ENCODE results near the gene SARDH. TPM values are rescaled to one million over a fixed set of nuclear protein-coding genes. Genes with fewer than 3 reads are reported as not detected.

SARDH gene
- total RNA-seq, 1 donor from 2014 or later = 0.20 TPM

DNA sequence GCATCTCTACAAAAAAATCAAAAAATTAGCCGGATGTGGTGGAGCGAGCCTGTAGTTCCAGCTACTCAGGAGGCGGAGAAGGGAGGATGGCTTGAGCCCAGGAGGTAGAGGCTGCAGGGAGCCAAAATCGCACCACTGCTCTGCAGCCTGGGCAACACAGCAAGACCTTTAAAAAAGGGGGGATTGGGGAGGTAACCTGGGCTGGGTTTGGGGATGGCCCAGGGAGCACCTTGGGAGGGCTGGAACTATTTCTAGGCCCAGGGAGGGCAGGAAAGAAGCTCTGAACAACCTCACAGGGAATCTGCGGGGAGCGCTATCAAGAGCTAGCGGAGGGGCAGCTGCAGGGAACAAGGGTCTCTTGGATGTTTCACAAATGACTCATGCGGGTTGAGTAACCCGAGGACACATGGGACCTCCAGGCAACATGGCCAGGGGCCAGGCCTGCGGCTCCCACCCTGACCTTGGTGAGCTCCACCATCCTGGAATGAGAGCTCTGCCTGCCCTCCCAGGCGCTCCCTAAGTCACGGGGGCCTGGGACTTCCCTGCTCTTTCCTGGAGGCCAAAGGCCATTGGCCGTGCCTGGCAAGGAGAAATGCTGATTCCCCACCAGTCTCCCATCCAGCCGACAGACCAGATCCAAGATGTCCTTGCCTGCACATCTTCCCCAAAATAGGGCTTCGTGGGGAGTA lies 23.4 kb downstream of the SARDH start:
- DNase-seq (ENCODE audit: low read depth, low spot score) = no peak

DNA sequence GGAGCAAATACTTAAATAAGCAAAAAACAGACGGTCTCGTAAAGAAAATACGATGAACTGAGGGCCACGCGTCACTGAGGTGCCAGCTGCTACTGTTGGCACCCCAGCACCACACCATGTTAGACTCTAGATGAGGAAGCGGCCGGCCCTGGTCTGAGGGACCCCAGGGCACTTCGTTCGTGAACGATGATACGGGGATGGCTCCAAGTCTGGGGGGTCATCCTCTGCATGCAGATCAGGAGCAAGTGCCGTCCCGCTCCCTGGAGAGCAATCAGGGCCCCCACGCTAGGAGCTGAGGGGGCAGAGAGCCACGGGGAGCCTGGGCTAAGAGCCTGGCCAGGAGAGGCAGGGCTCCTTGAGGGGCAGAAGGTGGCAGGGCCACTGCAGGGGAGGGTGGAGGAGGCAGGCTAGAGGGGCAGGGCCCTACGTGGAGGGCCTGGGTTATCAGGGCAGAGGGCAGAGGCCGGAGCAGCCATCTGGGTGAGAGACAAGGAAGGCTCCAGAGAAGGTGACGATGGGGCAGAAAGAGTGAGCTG lies 24.1 kb downstream of the SARDH start:
- DNase-seq (ENCODE audit: low read depth, low spot score) = no peak

DNA sequence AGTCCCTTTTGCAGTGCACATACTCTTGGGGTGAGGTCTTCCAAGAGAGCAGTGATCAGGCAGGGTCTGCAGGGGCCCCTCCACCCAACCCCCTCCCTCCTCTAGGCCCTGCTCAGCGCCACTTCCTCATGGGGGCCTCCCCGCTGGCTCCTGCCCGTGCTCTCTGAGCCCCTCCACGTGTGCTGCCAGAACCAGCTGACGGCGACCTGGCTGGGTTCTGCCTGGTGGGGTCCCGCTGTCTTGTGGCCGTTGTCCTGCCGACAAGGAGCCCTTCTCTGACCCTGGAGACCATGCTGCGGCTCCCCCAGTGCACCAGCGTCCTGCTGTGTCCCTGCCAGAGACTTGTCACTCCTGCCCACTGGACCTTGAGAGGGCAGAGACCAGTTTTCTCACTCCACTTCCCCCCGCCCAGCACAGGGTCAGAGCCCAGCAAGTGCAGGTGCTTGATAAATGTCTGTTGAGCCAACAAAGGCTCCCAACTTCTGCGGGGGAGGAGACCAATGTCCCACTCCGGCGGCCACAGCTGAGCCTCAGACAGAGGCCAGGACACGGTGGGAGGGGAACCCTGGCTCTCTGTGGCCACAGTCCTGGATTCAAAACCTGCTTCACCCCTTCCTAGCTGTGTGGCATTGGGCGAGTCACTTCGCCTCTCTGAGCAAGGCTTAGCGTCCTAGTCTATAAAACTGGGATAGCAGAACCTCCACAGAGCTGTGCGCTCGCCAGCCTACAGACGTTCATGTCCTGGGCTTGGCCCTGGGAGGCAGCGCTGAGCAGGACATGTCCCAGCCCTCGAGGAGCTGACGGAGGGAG lies 24.8 kb downstream of the SARDH start:
- no peak for DNase-seq (ENCODE audit: low read depth, low spot score)

DNA sequence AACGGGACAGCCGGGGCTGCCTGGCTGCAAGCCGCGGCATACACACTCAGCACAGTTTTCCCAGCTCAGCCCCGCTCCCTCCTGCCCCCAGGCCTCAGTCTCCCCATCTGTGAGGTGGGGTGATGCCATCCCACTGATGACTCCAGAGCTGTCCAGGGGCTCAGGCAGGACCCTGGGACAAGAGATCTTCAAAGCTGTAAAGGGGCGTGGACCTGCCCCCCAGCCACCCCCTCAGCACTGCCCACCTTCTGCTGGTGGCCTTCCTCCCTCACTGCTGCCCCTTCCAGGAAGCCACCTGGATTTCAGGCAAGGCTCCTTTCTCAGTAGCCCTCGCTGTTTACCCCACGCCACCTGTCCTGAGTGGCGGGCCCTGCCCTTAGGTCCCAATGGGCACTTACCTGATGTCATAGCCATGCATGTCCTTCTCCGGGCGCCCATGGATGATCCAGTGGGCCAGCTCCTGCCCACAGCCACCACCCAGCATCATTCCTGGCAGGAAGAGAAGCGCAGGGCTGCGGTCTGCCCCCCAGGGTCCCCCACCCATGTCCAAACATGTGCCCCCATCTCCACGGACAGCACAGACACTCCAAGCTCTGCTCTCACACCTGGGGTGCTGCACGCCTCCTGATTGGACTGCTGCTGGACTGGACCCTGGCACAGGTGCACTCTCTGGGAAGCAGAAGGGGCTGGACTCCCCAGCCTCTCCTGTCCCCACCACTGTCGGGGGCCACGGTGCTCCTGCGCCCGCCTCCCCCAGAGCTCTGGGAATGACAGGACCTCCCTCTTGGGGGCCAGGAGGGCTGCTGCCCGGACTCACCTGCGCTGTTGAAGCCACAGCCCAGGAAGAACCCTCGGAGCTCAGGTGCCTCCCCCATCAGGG lies 25.7 kb downstream of the SARDH start:
- no peak for DNase-seq (ENCODE audit: low read depth, low spot score)

DNA sequence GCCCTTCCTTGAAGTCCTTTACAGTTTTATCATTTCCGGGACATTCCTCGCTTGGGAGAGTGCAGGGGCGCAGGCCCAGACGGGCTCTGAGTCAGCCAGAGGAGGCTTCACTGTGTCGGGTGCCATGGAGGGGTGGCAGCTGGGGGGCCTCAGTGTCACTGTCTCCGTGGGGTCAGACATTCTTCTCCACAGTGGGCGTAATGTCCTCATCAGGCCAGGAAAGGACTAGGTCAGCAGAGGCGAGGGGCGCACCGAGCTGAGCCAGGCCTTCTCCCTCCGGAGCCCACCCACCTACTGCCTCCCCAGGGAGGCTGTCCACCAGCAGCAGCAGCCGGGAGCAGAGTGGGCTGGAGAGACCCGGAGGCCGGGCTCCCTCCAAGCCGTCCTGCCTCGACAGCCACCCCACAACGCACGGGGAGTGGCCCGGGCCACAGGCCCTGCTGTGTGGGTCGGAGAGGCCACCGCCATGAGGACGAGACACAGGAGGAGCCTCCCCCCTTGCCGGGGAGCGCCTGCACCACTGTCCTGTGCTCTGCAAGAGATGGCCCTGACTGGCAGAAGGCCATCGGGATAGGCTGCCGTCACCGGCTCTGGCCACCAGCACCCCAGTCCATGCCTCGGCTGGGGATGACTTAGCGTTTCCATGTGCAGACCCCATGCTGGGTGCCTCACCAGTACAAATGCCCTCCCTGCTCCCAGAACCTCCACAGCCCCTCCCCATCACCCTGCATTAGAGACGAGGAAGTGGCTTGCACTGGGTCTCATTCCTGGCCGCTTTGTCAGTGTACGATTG lies 26.5 kb downstream of the SARDH start:
- DNase-seq (ENCODE audit: low read depth, low spot score) = no peak

DNA sequence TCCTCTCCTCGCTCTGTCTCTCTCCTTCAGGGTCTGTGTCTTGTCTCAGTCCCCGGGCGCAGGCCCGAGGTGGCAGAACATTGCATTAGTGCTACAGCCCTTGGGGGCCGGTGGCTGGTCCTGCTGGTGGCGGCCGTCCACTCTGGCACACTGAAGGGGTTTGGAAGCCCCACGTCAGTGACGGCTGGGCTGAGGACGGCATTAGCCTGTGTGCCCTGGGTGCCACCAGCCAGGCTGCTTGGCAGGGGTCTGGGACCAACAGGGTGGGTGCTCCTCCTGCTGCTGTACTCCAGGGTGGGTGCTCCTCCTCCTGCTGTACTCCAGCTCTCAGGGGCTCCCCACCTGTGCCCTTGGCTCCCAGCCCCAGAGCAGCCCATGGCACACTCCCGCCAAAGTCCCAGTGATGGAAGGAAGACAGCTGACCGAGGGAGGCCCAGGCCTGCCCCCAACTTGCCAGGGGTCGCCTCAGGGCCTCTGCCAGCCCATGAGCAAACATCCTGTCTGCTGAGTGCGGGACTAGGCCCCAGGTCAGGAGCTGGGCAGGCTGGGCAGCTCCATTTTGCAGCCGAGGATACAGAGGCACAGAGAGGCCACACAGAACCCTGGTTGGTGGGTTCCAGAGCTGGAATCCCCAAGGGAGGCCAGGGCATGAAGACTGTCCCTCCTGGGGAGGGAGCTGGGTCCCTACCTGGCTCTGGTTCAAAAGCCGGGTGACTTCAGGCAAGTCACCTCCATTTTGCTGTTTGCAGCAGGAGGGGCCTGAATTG lies 27.3 kb downstream of the SARDH start:
- no peak for DNase-seq (ENCODE audit: low read depth, low spot score)

DNA sequence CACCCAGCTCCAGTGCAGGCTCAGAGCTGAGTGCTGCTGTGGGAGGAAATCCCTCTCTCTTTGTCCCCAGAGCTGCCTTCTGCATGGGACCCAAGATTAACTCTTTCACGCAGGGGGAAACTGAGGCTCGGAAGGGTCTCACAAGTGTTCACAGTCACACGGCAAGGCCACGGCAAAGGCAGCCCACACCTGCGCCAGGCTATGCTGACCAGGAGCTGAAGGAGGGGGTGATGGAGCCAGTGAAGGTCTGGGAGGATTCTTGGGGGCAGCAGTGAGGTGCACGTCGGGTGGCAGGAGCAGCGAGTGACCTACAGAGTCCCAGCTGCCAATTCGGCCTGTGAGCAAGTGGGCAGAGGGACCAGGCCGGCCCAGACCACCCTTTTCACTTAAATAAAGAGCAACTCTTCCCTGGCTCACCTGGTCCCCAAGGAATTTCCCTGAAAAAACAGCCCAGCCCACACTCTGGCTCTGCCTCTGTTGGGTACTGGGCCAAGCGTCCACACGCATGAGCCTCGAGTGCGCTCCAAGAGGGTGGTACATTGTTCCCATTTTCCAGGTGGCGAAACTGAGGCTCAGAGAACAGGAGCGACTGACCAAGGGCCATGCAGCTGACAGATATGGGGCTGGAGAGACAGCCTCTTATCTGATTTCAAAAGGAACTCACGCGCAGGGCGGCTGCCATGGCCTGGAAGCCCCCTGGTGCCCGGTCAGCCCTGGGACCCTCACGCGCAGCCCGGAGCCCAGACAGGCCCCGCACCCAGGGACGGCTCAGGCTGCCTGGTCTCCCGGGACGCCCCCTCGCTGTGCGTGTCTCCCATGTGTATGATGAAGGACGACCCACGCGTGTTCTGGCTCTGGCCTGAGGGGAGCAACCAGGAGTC lies 28.2 kb downstream of the SARDH start:
- DNase-seq (ENCODE audit: low read depth, low spot score) = no peak

DNA sequence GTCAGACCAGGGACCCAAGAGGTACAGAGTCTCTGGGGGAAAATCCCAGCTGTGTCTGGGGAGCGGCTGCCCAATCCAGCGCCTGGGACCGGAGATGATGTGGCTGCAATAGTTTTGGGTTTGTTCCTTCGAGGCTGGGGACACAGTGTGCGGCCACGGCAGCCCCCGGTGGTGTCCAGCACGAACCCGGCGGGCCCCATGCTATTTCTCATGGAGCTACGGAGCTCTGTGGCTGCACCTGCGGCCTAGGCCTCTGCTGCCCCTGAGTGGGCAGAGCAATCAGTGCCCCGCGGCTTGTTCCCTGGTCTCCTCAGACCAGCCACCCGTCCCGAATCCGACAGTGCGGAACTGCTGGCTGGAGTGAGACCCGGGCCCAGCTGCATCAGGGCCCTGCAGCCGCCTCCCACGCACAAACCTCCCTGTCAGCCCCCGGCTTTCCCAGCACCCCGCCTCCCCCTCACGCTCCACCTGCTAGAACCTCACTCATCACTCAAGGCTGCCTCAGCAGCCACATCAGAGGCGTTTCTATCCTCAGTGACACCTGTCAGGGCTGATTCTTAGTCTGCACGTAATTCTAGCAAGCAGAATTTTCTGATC lies 29.0 kb downstream of the SARDH start:
- no peak for DNase-seq (ENCODE audit: low read depth, low spot score)

DNA sequence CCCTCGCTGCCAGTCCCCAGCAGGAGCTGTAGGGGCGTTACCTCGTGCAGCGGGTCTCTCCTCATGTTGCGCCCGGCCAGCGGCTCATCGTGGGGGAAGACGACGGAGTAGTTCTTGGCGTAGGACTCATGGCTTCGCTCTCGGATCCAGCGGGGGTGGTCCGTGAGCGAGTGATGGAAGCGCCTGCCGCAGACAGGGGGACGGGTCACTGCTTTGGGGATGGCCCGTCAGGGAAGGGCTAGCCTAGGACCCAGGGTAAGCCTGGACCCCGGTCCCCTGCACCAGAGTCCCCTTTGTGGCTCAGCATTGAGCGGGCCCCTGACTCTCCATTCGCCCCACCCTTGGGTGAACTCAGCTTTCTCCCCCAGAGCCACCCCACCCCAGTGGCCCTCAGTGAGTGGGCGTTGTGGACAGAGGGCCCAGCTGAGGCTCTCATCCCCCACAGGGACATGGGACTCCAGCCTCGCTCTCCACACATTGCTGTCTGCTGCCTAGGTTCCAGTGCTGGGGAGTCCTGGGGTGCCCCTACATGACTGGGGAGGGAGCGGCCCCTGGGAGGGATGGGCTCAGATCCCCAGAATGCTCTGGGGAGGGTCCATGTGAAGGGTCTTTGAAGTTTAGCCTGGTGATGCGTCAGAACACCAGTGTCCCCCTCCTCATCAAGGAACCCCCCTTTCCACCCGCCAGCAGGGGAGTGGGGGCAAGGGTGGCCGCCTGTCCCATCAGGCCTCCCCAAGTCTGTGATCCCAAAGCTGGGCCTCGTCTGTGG lies 29.7 kb downstream of the SARDH start:
- no peak for DNase-seq (ENCODE audit: low read depth, low spot score)

DNA sequence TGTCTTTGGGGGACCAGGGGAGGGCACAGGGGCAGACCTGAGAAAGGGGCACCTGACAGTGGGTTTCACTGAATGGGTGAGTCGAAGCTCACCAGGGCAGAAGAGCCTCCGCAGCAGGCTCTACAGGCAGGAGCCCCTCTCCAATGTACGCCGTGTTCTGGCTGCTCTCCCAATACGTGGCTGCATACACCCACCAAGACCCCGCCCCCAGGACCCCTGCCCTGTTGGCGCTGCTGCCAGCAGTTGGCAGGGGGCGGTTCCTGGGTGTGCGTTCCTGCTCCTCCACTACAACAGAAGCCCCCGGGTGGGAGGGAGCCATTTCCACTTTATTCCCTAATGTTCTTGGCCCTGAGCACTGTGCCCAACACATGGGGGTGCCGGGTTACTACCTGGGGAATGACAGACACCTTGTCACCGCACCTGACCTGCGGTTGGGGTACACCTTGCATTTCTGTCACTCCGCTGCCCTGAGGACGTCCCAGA lies 30.3 kb downstream of the SARDH start:
- DNase-seq (ENCODE audit: low read depth, low spot score) = no peak

DNA sequence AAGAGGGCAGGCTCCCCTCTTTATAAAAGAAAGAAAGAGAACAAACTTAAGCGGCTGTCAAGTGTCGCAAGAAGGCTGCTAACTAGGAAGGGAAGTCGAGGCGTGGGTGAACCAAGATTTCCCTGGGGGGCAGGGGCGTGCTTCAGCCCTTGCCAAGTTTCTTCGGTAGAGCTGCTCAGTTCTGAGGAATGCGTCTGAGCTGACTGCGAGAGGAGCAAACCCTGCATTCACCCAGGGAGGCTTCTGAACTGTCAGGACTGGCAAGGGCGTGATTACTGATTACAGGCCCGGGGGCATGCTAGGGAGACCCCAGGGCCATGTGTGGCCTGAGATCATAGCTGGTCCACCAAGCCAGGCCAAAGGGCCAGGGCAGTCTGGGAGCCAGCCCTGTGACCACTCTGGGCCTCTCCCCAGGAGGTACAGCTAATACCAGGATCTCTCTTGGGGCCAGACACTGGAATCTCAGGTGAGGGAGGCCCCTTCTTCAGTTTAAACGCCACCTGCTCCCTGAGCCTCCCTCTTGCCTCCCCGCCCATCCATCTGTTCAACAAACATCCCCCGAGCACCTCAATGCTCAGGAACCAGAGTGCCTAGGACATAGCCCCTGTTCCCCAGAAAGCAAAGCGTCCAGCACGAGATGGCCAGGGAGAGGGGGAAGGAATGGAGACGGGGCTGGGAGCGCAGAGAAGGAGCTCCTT lies 30.9 kb downstream of the SARDH start:
- no peak for DNase-seq (ENCODE audit: low read depth, low spot score)

DNA sequence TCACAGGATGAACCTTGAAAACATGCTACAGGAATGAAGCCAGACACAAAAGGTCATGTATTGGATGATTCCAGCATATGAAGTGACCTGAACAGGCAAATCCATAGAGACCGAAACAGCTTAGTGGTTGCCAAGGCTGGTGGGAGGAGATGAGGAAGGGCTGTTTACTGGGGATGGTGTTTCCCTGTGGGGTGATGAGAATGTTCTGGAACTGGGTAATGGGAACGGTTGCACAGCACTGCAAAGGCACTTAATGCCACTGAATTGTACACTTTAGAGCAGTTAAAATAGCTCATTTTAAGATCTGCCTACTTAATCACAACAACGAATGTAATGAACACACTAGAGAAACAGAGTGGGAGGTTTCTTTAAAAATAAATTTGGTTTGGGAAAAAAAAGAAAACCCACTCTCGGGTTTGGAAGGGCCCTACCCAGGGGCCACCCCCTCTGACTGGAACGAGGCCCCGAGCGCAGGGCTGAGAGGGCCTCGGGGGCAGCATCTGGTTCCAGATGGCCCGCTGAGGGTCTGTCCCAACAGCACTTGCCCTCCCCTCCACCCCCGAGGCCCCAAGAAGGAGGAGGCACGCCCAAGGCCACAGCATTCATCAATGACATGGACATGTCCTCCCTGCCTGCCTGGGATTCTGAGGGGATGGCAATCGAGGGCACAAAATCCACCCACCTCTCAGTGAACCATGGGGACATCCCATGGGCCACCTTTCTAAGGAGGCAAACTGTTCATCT lies 31.7 kb downstream of the SARDH start:
- DNase-seq (ENCODE audit: low read depth, low spot score) = no peak

DNA sequence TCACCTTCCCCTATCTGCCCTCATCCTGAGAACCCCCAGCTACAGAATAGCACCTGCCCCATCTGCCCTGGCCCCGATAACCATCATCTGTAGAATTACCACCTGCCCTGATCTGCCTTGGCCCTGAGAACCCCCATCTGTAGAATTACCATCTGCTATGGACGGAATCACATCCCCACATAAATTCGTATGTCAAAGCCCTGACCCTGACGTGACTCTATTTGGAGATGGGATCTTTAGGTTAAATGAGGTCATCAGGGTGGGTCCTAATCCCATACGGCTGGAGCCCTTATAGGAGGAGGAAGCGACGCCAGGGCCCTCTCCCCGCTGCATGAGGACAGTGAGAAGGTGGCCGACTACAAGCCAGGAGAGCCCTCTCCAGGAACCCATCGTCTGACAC lies 32.6 kb downstream of the SARDH start:
- no peak for DNase-seq (ENCODE audit: low read depth, low spot score)

DNA sequence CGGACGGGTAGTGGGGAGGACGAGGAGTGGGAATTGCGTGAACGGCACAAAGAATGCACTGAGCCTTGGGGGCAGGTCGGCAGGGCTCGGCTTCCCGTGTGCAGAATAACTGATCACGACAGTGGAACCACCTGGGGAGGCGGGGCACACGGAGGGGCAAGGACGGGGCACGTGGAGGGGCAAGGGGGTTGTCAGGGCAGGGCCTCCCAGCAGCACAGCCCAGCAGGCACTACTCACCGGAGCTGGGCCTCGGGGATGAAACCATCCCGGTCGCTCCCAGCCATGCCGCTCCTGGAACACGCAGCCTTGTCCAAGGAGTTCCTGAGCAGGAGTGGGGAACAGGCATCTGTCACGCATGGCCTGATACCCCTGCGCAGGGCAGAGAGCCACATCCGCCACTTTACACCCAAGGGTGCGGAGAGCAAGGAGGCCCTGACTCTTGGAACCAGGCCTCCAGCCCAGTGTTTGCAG lies 33.4 kb downstream of the SARDH start:
- DNase-seq (ENCODE audit: low read depth, low spot score) = no peak

DNA sequence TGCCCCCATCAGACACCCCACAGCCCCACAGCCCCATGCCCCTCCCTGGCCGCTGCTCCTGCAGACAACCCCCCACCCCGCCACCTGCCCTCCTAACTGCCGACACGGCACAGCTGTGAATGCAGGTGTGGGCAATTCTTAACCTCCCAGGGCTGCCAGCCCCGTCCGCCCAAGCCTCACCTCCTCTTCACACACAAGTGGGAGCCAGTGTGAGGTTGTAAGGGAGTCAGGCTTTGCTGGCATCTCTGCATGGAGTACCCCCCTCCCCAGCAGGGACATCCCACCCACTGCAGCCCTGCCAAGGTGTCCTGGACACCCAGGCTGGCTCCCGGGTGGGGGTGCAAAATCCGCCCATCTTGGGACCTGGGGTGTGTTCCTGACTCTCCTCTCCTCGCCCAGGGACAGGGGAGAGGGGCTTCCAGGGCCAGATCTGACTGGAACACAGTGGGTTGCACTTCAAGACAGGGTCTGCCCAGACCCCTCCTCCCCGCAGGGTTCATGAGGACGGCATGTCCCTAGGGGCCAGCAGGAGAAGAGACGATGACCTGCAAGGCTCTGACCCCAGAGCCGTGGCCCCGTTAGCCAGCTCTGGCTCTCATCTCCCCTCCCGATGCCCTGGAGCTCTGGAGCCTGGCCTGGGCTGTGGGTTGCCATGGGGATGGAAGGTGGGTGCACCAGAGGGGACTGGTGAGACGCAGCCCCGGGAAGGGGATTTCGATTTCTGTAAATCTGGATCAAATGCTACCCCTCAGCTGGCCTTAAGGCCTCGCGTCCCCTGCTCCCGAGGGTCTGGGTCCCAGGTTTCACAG lies 34.4 kb downstream of the SARDH start:
- no peak for DNase-seq (ENCODE audit: low read depth, low spot score)
